ENCODE data around the gene FOXN3.

DNA sequence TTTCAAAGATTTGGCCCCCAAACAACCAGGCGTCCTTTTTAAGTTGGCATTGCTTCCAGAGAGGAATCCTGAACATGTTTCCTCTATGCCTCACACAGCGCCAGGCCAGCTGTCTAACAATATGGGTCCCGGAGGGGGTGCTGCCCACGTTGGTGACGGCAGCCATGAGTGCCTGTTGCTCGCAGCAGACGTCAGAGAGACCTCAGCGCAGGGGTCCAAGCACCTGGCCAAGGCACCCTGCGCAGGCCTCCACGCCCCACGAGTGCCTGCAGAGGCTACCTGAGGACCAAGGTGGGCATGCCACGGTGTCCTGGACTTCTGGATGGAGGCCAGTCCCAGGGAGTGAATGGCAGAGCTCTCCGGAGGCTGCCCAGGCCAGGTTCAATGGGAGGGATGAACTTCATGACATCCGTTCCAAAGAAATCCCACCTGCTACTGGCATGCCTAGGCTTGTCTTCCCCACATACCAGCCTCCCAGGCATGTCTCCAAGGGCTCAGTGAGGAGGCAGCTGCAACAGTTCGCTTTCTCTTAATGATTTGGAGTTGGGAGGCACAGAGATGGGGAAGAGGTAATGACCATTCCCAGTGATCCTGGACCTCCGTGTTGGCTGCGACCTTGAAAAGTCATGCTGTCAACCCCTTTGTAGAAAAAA lies 11.6 kb upstream of the FOXN3 start:
- TF ChIP-seq, protein P1, sequence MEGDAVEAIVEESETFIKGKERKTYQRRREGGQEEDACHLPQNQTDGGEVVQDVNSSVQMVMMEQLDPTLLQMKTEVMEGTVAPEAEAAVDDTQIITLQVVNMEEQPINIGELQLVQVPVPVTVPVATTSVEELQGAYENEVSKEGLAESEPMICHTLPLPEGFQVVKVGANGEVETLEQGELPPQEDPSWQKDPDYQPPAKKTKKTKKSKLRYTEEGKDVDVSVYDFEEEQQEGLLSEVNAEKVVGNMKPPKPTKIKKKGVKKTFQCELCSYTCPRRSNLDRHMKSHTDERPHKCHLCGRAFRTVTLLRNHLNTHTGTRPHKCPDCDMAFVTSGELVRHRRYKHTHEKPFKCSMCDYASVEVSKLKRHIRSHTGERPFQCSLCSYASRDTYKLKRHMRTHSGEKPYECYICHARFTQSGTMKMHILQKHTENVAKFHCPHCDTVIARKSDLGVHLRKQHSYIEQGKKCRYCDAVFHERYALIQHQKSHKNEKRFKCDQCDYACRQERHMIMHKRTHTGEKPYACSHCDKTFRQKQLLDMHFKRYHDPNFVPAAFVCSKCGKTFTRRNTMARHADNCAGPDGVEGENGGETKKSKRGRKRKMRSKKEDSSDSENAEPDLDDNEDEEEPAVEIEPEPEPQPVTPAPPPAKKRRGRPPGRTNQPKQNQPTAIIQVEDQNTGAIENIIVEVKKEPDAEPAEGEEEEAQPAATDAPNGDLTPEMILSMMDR (IDR thresholded peaks at IDR 0.05) = no peak
- no peak for TF ChIP-seq POLR2A (IDR thresholded peaks at IDR 0.05)
